Omental fat pad (tissue), 4 donors: ENCODE data around the gene OTUD7B. TPM values are rescaled to one million over a fixed set of nuclear protein-coding genes. Genes with fewer than 3 reads are reported as not detected.

Experiments
- ATAC-seq: fragments of 150-250 bp; one replicate; pipeline ENCODE4 v1.9.1; 2016; ENCODE audit warnings: mild to moderate bottlenecking, moderate library complexity; ENCODE audit not compliant: low FRiP score
- DNase-seq: peaks from one replicate; pipeline ENCODE4 v3.0.0-alpha.2; 2019; ENCODE audit warnings: low spot score
- total RNA-seq, 4 donors: library from RNA; depleted of rRNA; stranded (reverse); fragments of >200 nt; gene quantifications; one replicate each; pipeline ENCODE4 v1.1.0, GENCODE V29; 2016
- TF ChIP-seq, protein P1 (sequence below), 3 donors: fragments of 450-650 bp; IDR thresholded peaks; one replicate each; pipeline ENCODE4 v1.5.1; 2016 to 2017; ENCODE audit warnings: antibody characterized with exemption in 3 of 3, mild to moderate bottlenecking in 3 of 3, moderate library complexity in 2 of 3

Gene OTUD7B
- total RNA-seq, 4 donors from 2014 or later = 17.0 to 37.9 (median 27.5) TPM

DNA sequence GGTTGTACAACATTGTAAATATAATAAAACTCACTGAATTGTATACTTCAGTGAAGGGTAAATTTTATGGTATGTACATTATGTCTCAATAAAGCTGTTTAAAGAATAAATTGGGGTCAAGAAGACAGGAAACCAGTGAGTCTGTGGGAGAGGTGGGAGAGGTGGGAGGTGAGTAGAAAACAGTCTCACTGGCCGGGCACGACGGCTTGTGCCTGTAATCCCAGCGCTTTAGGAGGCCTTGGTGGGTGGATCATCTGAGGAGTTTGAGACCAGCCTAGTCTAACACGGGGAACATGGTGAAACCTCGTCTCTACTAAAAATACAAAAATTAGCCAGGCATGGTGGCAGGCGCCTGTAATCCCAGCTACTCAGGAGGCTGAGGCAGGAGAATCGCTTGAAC, 78.1 kb downstream of the OTUD7B start:
- DNase-seq (no peak), ATAC-seq (no peak)
- TF ChIP-seq, protein P1, sequence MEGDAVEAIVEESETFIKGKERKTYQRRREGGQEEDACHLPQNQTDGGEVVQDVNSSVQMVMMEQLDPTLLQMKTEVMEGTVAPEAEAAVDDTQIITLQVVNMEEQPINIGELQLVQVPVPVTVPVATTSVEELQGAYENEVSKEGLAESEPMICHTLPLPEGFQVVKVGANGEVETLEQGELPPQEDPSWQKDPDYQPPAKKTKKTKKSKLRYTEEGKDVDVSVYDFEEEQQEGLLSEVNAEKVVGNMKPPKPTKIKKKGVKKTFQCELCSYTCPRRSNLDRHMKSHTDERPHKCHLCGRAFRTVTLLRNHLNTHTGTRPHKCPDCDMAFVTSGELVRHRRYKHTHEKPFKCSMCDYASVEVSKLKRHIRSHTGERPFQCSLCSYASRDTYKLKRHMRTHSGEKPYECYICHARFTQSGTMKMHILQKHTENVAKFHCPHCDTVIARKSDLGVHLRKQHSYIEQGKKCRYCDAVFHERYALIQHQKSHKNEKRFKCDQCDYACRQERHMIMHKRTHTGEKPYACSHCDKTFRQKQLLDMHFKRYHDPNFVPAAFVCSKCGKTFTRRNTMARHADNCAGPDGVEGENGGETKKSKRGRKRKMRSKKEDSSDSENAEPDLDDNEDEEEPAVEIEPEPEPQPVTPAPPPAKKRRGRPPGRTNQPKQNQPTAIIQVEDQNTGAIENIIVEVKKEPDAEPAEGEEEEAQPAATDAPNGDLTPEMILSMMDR (IDR thresholded peaks at IDR 0.05) = no peak

DNA sequence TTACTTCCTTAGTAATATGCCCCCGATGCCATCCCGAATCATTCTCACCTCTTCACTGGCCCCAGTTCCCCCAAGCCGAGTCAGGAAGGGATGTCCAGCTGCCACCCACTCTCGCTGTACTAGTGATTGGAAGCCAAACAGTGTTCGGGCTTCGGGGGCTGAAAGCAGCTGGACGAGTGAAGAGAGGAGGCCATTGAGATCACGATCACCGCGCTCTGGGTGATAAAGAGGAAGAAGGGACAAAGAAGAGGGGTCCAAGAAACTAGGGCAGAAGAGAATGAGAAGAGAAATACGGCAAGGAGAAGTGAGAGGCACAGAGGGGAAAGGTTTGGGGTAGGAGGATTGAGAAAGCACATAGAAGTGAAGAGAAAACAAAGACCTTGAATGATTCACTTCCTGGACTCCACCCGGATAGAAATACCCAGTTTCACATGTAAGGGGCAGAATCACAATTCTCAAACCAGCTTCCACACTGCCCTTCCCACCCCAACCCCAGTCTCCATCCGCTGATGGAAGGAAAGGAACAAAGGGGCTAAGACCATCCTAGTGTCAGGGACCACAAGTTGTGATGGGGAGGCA, 79.2 kb downstream of the OTUD7B start:
- ATAC-seq (no peak), DNase-seq (no peak)
- TF ChIP-seq, protein P1 (IDR thresholded peaks at IDR 0.05) = no peak

DNA sequence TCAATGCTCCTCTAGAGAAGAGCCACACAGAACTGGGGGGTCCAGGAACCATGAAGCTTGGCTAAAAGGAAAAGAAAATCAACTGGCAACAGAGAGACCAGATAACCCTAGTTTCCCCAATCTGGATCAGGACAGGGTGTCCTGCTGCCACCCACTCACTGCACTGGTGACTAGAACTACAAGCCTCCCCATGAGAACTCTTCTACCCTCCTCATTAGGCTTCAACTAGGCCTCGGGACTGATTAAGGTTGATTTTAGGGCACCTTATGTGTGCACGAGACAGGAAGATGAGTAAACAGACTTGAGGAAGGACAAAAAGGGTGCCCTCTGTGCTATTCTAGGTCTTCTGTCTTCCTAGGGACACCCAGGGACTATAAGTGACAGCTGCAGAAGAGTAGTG, 80.7 kb downstream of the OTUD7B start:
- ATAC-seq = no peak
- DNase-seq = no peak
- TF ChIP-seq, protein P1 (IDR thresholded peaks at IDR 0.05) = no peak

DNA sequence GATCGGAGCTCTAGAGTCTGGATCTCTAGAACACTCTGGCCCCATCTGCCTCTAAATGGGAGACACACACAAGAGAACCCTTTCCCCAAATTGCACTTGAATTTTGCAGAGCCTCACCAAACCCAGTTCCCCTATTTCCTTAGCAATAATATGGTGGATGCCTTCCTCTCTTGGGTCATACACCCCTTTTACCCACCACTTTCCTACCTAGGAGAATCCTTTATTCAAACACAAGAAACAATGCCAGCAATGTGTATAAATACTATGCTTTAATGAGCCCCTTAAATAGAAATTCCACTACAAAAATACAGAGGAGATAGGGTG, 82.2 kb downstream of the OTUD7B start:
- DNase-seq (no peak), ATAC-seq (no peak)
- TF ChIP-seq, protein P1 (IDR thresholded peaks at IDR 0.05) = no peak

DNA sequence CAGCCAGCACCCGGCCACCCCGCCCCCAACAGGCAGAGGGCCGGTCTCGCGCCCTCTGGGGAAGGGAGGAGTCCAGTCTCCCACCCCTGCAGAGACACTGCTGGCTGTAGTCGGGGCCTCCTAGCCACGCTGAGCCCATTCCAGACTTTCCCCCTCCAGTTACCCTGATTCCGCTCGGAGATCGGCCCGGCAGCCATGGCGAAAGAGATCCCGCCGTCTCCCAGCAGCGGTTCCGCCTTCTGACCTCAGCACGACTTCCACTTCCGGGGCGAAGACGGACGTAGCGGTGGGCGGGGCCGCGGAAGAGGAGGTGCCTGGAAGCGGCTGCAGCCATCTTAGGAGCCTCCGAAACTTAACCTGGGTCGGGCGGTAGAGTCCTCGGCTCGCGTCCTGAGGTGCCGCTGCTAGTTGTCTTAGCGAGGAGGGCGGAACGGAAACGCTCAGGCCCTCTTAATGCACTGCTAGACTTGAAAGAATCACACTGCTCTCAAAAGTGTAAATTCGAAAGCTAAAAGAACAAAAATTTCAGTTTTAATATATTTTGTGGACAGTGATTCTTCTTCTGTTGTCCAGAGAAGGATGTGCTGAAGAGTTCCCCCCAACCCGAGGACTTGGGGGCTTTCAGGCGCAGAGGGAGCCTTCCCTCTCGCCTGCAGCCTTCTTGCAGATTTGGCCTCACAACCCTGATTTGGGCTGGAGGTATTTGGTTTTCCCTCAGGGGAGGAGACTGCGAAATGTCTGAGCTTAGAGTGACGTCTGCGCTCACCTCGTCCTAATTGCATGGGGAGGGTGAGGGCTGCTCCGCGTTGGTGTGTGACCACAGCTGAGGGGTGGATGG, 82.7 kb downstream of the OTUD7B start, which contains the start of gene SF3B4:
Gene SF3B4, minus strand, starts transcription at position 241 of the 838 bp plus-strand sequence. Its CDS starts 44 bp downstream, at position 197.
- TF ChIP-seq, protein P1 (IDR thresholded peaks at IDR 0.05) = no peak
- DNase-seq (peak; percentile 81), ATAC-seq (peak; percentile 98)

DNA sequence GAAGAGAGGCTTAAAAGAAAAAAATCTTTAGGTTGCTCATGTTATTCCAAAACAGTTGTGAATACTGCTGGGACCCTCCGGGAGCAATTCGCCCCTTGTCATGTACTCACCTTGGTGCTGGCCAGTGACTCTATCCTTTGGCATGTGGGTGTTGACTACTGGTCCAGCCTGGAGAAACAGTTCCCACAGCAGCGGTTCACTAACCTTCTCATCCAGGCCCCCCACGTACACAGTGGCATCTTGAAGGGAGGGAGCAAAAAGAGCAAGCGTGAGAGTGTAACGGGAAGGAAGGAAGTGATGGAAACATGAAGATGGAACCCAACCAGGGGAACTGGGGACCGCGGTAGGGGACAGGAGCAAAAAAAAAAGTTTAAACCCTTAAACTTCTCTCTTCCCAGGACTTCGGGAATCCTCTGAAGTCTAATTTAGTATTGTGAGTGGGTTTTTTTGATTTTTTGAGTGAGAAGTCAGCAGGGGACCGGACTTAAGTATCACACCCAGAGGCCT, 83.4 kb downstream of the OTUD7B start:
- DNase-seq (no peak), ATAC-seq (no peak)
- TF ChIP-seq, protein P1 (IDR thresholded peaks at IDR 0.05) = no peak
